Measurements from ENCODE around the gene DENND2C.

DNA sequence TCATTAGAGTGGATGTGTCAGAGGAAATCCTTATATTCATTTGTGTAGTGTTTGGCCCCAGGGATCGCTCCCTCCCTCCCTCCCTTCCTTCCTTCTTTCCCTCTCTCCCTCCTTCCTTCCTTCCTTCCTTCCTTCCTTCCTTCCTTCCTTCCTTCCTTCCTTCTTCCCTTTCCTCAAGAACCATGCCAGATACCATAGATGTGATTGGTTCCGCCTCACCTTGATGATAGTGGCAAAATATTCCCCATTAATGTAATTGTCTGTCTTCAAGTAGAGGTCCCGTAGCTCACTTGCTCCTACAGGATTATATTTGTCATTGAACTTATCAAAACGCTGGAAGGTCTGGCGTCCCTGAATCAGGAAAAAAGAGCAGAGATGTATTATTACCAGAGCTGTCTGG, 7.8 kb upstream of the DENND2C start:
- TF ChIP-seq, protein P1, sequence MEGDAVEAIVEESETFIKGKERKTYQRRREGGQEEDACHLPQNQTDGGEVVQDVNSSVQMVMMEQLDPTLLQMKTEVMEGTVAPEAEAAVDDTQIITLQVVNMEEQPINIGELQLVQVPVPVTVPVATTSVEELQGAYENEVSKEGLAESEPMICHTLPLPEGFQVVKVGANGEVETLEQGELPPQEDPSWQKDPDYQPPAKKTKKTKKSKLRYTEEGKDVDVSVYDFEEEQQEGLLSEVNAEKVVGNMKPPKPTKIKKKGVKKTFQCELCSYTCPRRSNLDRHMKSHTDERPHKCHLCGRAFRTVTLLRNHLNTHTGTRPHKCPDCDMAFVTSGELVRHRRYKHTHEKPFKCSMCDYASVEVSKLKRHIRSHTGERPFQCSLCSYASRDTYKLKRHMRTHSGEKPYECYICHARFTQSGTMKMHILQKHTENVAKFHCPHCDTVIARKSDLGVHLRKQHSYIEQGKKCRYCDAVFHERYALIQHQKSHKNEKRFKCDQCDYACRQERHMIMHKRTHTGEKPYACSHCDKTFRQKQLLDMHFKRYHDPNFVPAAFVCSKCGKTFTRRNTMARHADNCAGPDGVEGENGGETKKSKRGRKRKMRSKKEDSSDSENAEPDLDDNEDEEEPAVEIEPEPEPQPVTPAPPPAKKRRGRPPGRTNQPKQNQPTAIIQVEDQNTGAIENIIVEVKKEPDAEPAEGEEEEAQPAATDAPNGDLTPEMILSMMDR (conservative IDR thresholded peaks at IDR 0.05 in 1 of 2, IDR thresholded peaks at IDR 0.05 in 1 of 2; ENCODE audit: extremely low read depth in 1 of 2, insufficient read depth in 1 of 2, low read depth in 1 of 2, low read length in 2 of 2), result no peak
- TF ChIP-seq EZH2 (IDR thresholded peaks at IDR 0.05; ENCODE audit: borderline replicate concordance, low read length), result no peak
